ENCODE measurements around the gene ADCY2.

The ADCY2 gene

DNA sequence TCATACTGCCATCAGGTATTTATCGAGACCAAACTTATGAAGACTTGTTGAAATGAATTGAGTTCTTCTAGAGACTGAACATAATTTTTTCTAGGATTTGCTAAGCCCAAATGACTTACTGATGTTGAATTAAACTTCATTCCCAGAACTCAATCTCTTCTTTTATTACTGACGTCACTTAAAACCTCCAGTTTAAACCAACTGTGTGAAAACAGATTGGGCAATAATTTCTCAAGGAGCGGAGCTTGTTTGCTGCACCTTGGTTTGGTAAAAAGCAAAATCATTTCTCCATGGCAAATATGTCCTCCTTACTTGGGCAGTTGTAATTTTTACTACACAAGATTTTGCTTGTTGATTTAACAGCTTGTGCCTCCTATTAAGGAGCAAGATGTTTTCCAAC lies 417.6 kb downstream of the ADCY2 start:
- ChIA-PET CTCF (interaction anchor here (0.7 to 5.2 kb wide), 8 partner anchors 9 to 553 kb away, joined by 3 to 46 read pairs (median 4); no protein-coding TSS in a partner anchor), POLR2A (no interaction called here)
- no peak overlapping the region for H3K4me3 ChIP-seq (ENCODE audit: low read depth, low read length)
- peaks cover 3% of the 10 kb centered on the region; the same call in 1 of the 2 replicates for H3K4me1 ChIP-seq (ENCODE audit: control insufficient read depth, insufficient read depth, low read length)
- no peaks in the 10 kb centered on the region for H3K36me3 ChIP-seq (ENCODE audit: control insufficient read depth in 2 of 2, insufficient read depth in 1 of 2, low read length in 2 of 2)
- H3K9me3 ChIP-seq (ENCODE audit: control insufficient read depth, insufficient read depth, low read depth, low read length) = no peaks in the 10 kb centered on the region
- H3K27ac ChIP-seq (ENCODE audit: extremely low read depth, low read depth, low read length) = no peak overlapping the region
- TF ChIP-seq, protein P1, sequence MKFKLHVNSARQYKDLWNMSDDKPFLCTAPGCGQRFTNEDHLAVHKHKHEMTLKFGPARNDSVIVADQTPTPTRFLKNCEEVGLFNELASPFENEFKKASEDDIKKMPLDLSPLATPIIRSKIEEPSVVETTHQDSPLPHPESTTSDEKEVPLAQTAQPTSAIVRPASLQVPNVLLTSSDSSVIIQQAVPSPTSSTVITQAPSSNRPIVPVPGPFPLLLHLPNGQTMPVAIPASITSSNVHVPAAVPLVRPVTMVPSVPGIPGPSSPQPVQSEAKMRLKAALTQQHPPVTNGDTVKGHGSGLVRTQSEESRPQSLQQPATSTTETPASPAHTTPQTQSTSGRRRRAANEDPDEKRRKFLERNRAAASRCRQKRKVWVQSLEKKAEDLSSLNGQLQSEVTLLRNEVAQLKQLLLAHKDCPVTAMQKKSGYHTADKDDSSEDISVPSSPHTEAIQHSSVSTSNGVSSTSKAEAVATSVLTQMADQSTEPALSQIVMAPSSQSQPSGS (tag by site-specific recombination; IDR thresholded peaks at IDR 0.05; ENCODE audit: low read depth) = peak; percentile 82
- no peak for TF ChIP-seq ZNF792 (tag by site-specific recombination; IDR thresholded peaks at IDR 0.05)
- TF ChIP-seq ZFP3 (tag by site-specific recombination; IDR thresholded peaks at IDR 0.05; ENCODE audit: low read depth) = no peak

DNA sequence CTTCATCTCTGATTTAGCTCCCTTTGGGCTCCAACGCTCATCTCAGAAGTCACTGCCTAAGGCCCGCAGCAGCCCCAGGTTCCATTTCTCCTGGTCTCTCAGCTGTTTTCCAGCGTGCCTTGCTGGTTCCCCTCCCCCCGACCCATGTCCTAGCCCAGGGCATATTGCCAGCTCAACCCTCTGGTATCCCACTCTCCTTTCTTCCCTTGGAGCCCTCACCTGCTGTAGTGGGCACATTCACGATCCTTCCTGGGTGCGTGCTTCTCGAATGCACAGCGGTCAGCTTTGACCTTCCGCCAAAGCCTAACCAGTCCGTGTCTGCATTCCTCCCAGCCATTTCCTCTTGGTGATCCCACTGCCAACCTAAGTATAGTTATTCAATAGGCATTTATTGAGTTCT lies 418.9 kb downstream of the ADCY2 start:
- POLR2A ChIA-PET = no interaction called here
- TF ChIP-seq ZNF146 (tag by site-specific recombination; IDR thresholded peaks at IDR 0.05) = no peak
- TF ChIP-seq, protein P2, sequence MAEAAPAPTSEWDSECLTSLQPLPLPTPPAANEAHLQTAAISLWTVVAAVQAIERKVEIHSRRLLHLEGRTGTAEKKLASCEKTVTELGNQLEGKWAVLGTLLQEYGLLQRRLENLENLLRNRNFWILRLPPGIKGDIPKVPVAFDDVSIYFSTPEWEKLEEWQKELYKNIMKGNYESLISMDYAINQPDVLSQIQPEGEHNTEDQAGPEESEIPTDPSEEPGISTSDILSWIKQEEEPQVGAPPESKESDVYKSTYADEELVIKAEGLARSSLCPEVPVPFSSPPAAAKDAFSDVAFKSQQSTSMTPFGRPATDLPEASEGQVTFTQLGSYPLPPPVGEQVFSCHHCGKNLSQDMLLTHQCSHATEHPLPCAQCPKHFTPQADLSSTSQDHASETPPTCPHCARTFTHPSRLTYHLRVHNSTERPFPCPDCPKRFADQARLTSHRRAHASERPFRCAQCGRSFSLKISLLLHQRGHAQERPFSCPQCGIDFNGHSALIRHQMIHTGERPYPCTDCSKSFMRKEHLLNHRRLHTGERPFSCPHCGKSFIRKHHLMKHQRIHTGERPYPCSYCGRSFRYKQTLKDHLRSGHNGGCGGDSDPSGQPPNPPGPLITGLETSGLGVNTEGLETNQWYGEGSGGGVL (tag by site-specific recombination; IDR thresholded peaks at IDR 0.05) = no peak
- no peak for TF ChIP-seq BCL11B (tag by site-specific recombination; IDR thresholded peaks at IDR 0.05; ENCODE audit: low read depth)
- no peak for TF ChIP-seq ZNF624 (tag by site-specific recombination; IDR thresholded peaks at IDR 0.05)
- TF ChIP-seq ZNF776 (tag by site-specific recombination; IDR thresholded peaks at IDR 0.05; ENCODE audit: borderline replicate concordance) = no peak
- TF ChIP-seq ZNF785 (tag by site-specific recombination; IDR thresholded peaks at IDR 0.05) = no peak
- no peak for TF ChIP-seq ZNF837 (tag by site-specific recombination; IDR thresholded peaks at IDR 0.05)
- no peak for TF ChIP-seq ZNF707 (tag by site-specific recombination; IDR thresholded peaks at IDR 0.05)
- no peak for TF ChIP-seq ZNF366 (tag by site-specific recombination; conservative IDR thresholded peaks at IDR 0.05)
- no peak for TF ChIP-seq ZNF174 (tag by site-specific recombination; IDR thresholded peaks at IDR 0.05)
- TF ChIP-seq ZNF324 (tag by site-specific recombination; IDR thresholded peaks at IDR 0.05) = no peak
- TF ChIP-seq YY1 (tag by site-specific recombination; IDR thresholded peaks at IDR 0.05) = no peak
- Histone ChIP-seq H3K27ac (ENCODE audit: extremely low read depth, low read depth, low read length) (no peak overlapping the region), H3K4me1 (ENCODE audit: control insufficient read depth, insufficient read depth, low read length) (peaks cover 3% of the 10 kb centered on the region; the same call in 1 of the 2 replicates), H3K4me3 (ENCODE audit: low read depth, low read length) (no peak overlapping the region), H3K36me3 (ENCODE audit: control insufficient read depth in 2 of 2, insufficient read depth in 1 of 2, low read length in 2 of 2) (no peaks in the 10 kb centered on the region), H3K9me3 (ENCODE audit: control insufficient read depth, insufficient read depth, low read depth, low read length) (no peaks in the 10 kb centered on the region)
- CTCF ChIA-PET = interaction anchor here (0.6 to 5.2 kb wide), 13 partner anchors 10 to 1055 kb away, joined by 3 to 46 read pairs (median 6); partner anchors contain the start of gene CFAP90

DNA sequence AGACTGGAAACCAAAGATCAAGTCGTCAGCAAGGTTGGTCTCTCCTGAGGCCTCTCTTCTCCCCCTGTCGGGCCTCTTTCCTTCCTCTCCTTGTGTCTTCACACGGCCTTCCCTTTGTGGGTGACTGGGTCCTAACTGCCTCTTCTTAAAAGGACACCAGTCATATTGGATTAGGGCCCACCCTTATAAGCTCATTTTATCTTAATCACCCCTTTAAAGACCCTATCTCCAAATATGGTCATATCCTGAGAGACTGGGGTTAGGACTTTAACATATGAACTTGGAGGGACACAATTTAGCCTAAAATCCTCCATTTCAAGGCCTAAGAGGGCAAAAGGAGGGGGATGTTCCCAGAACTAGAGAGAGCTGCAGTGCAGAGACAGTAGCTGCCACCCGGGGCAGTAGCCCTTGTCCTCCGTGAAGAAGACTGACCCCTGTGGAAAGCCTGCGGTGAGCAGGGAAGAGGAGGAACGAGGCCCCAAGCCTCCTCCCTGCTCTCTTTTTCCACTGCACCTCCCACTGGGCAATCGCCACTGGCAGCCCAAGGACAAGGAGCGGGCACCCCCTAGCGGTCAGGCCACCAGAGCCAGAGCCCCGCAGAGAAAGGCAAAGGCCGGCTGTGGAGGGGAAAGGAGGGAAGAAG lies 420.1 kb downstream of the ADCY2 start:
- Histone ChIP-seq H3K4me3 (ENCODE audit: low read depth, low read length) (no peak overlapping the region), H3K4me1 (ENCODE audit: control insufficient read depth, insufficient read depth, low read length) (peaks cover 3% of the 10 kb centered on the region; the same call in 1 of the 2 replicates), H3K27ac (ENCODE audit: extremely low read depth, low read depth, low read length) (no peak overlapping the region), H3K9me3 (ENCODE audit: control insufficient read depth, insufficient read depth, low read depth, low read length) (no peaks in the 10 kb centered on the region), H3K36me3 (ENCODE audit: control insufficient read depth in 2 of 2, insufficient read depth in 1 of 2, low read length in 2 of 2) (no peaks in the 10 kb centered on the region)
- CTCF ChIA-PET = interaction anchor here (0.6 to 5.2 kb wide), 45 partner anchors 9 to 1607 kb away, joined by 3 to 46 read pairs (median 4); partner anchors contain the start of gene CFAP90
- POLR2A ChIA-PET = interaction anchor here (1.0 kb wide), 1 partner anchor 53 kb away, joined by 3 read pairs; the partner anchor contains the start of genes FASTKD3 and MTRR
- TF ChIP-seq, protein P3, sequence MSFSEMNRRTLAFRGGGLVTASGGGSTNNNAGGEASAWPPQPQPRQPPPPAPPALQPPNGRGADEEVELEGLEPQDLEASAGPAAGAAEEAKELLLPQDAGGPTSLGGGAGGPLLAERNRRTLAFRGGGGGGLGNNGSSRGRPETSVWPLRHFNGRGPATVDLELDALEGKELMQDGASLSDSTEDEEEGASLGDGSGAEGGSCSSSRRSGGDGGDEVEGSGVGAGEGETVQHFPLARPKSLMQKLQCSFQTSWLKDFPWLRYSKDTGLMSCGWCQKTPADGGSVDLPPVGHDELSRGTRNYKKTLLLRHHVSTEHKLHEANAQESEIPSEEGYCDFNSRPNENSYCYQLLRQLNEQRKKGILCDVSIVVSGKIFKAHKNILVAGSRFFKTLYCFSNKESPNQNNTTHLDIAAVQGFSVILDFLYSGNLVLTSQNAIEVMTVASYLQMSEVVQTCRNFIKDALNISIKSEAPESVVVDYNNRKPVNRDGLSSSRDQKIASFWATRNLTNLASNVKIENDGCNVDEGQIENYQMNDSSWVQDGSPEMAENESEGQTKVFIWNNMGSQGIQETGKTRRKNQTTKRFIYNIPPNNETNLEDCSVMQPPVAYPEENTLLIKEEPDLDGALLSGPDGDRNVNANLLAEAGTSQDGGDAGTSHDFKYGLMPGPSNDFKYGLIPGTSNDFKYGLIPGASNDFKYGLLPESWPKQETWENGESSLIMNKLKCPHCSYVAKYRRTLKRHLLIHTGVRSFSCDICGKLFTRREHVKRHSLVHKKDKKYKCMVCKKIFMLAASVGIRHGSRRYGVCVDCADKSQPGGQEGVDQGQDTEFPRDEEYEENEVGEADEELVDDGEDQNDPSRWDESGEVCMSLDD (tag by site-specific recombination; IDR thresholded peaks at IDR 0.05) = no peak
- TF ChIP-seq ZNF24 (tag by site-specific recombination; IDR thresholded peaks at IDR 0.05) = no peak
- no peak for TF ChIP-seq KLF10 (tag by site-specific recombination; IDR thresholded peaks at IDR 0.05)
- no peak for TF ChIP-seq BCL11A (tag by site-specific recombination; IDR thresholded peaks at IDR 0.05; ENCODE audit: low read depth)
- no peak; the same call in 1 of the 2 replicates for TF ChIP-seq EGR2 (tag by site-specific recombination; IDR thresholded peaks at IDR 0.05; ENCODE audit: low read depth)
- TF ChIP-seq, protein P4, sequence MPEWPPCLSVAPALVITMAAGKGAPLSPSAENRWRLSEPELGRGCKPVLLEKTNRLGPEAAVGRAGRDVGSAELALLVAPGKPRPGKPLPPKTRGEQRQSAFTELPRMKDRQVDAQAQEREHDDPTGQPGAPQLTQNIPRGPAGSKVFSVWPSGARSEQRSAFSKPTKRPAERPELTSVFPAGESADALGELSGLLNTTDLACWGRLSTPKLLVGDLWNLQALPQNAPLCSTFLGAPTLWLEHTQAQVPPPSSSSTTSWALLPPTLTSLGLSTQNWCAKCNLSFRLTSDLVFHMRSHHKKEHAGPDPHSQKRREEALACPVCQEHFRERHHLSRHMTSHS (tag by site-specific recombination; IDR thresholded peaks at IDR 0.05) = no peak

All from HEK293 (cell line).